GM12865 (cell line): Measurements from ENCODE around the gene ATP2B3.

Experiments
- DNase-seq: peaks from one replicate; pipeline ENCODE4 v3.0.0; 2010; ENCODE audit warnings: low read depth
- H3K4me3 ChIP-seq: 2 replicates; pipeline ENCODE4 v1.5.1; 2011; ENCODE audit warnings: mild to moderate bottlenecking, low read depth, low read length, control low read depth
- CTCF ChIP-seq: IDR thresholded peaks from 2 replicates; pipeline ENCODE4 v1.5.1; 2011; ENCODE audit warnings: low read length, control low read depth, low read depth, inconsistent platforms; ENCODE audit not compliant: insufficient read depth; ENCODE audit errors: missing control alignments

Gene ATP2B3

GRCh38 chrX:153628665-153629064, 111.2 kb downstream of the ATP2B3 start:
- DNase-seq: no peak
- TF ChIP-seq CTCF: no peak
- H3K4me3 ChIP-seq: no peak overlapping the region

- no peak for TF ChIP-seq CTCF
- no peak for DNase-seq
Measured at GRCh38 chrX:153631346-153631745, 113.9 kb downstream of the ATP2B3 start.

GRCh38 chrX:153631907-153632594, 114.6 kb downstream of the ATP2B3 start:
- H3K4me3 ChIP-seq: no peak overlapping the region
- TF ChIP-seq CTCF: no peak
- no peak for DNase-seq

More at GRCh38 chrX:153631346-153631745, 113.9 kb downstream of the ATP2B3 start:
- no peak overlapping the region for H3K4me3 ChIP-seq
